ENCODE data around the gene PIK3C2G. TPM values are rescaled to one million over a fixed set of nuclear protein-coding genes. Genes with fewer than 3 reads are reported as not detected.

PIK3C2G gene
- total RNA-seq, 1 donor from 2014 or later = not detected

DNA sequence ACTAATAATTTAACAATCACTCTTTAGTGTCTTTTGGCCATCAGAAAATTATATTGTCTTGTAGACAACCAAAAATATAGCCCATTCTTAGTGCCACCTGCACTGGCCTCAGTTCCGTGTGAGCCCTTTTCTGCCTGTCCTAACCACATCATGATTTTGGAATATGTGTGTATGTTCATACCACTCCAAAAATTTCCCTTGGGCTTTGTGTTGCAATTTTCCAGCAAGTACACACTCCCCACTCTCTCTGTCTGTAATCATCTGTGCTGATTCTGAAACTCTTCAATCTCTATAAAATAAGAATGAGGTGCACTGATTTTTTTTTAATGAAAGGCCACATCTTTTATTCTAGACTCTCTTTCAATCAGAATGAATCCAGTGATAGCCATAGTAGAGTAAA, 196.0 kb downstream of the PIK3C2G start:
- Mint-ChIP-seq H3K4me1 (peaks cover 16% of the 10 kb centered on the region), H3K4me3 (no peak overlapping the region), H3K27ac (no peak overlapping the region), H3K27me3 (ENCODE audit: insufficient read depth, low read depth) (no peaks in the 10 kb centered on the region), H3K9me3 (peaks cover 7% of the 10 kb centered on the region), H3K36me3 (peaks cover 2% of the 10 kb centered on the region)
- peaks cover 27% of the 10 kb centered on the region for H3K4me1 ChIP-seq
- H3K9ac ChIP-seq = no peak overlapping the region
- H3K9me3 ChIP-seq (ENCODE audit: low read depth) = no peaks in the 10 kb centered on the region
- DNase-seq (ENCODE audit: low spot score) = no peak
- H2AFZ ChIP-seq (replicated peaks) = no peak overlapping the region
- H3K4me2 ChIP-seq = no peak overlapping the region
- H3K79me2 ChIP-seq (ENCODE audit: low read depth) = no peaks in the 10 kb centered on the region
- H3F3A ChIP-seq (ENCODE audit: low read depth) = peaks cover 29% of the 10 kb centered on the region
- no peaks in the 10 kb centered on the region for H3K27me3 ChIP-seq
- TF ChIP-seq EZH2phosphoT487 (IDR thresholded peaks at IDR 0.05) (no peak), EZH2 (IDR thresholded peaks at IDR 0.05) (no peak)
- TF ChIP-seq, protein P1, sequence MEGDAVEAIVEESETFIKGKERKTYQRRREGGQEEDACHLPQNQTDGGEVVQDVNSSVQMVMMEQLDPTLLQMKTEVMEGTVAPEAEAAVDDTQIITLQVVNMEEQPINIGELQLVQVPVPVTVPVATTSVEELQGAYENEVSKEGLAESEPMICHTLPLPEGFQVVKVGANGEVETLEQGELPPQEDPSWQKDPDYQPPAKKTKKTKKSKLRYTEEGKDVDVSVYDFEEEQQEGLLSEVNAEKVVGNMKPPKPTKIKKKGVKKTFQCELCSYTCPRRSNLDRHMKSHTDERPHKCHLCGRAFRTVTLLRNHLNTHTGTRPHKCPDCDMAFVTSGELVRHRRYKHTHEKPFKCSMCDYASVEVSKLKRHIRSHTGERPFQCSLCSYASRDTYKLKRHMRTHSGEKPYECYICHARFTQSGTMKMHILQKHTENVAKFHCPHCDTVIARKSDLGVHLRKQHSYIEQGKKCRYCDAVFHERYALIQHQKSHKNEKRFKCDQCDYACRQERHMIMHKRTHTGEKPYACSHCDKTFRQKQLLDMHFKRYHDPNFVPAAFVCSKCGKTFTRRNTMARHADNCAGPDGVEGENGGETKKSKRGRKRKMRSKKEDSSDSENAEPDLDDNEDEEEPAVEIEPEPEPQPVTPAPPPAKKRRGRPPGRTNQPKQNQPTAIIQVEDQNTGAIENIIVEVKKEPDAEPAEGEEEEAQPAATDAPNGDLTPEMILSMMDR (IDR thresholded peaks at IDR 0.05) = no peak
- no peak overlapping the region for H3K4me3 ChIP-seq
- H4K20me1 ChIP-seq (ENCODE audit: low read depth) = no peaks in the 10 kb centered on the region
- H3K27ac ChIP-seq = no peak overlapping the region
- no peaks in the 10 kb centered on the region for H3K36me3 ChIP-seq

DNA sequence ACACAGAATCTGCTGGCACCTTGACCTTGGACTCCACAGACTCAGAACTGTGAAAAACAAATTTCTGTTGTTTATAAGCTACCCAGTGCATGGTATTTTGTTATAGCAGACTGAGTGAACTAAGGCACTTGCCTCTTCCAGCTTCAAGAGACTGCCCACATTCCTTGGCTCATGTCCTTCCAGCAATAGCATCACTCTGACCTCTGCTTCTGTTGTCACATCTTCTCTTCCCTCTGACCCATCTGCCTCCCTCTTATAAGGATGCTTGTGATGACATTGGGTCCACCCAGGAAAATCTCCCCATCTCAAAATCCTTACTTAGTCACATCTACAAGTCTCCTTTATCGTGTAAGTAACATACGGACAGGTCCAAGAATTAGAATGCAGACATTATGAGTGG, 200.4 kb downstream of the PIK3C2G start:
- H3K4me1 Mint-ChIP-seq = peaks cover 6% of the 10 kb centered on the region
- H3F3A ChIP-seq (ENCODE audit: low read depth) = no peaks in the 10 kb centered on the region
- H3K9ac ChIP-seq = no peak overlapping the region
- H3K27me3 Mint-ChIP-seq (ENCODE audit: insufficient read depth, low read depth) = no peaks in the 10 kb centered on the region
- no peaks in the 10 kb centered on the region for H3K36me3 ChIP-seq
- no peaks in the 10 kb centered on the region for H4K20me1 ChIP-seq (ENCODE audit: low read depth)
- no peaks in the 10 kb centered on the region for H3K79me2 ChIP-seq (ENCODE audit: low read depth)
- H3K4me1 ChIP-seq = no peaks in the 10 kb centered on the region
- no peak overlapping the region for H3K4me3 ChIP-seq
- DNase-seq (ENCODE audit: low spot score) = no peak
- H3K36me3 Mint-ChIP-seq = no peaks in the 10 kb centered on the region
- TF ChIP-seq EZH2phosphoT487 (IDR thresholded peaks at IDR 0.05) (no peak), EZH2 (IDR thresholded peaks at IDR 0.05) (no peak)
- TF ChIP-seq, protein P1 (IDR thresholded peaks at IDR 0.05) = no peak
- H3K9me3 Mint-ChIP-seq = no peaks in the 10 kb centered on the region
- H3K9me3 ChIP-seq (ENCODE audit: low read depth) = no peaks in the 10 kb centered on the region
- no peak overlapping the region for H2AFZ ChIP-seq (replicated peaks)
- H3K27ac ChIP-seq = no peak overlapping the region
- H3K27me3 ChIP-seq = no peaks in the 10 kb centered on the region
- H3K27ac Mint-ChIP-seq = no peak overlapping the region
- H3K4me3 Mint-ChIP-seq = no peak overlapping the region
- no peak overlapping the region for H3K4me2 ChIP-seq

DNA sequence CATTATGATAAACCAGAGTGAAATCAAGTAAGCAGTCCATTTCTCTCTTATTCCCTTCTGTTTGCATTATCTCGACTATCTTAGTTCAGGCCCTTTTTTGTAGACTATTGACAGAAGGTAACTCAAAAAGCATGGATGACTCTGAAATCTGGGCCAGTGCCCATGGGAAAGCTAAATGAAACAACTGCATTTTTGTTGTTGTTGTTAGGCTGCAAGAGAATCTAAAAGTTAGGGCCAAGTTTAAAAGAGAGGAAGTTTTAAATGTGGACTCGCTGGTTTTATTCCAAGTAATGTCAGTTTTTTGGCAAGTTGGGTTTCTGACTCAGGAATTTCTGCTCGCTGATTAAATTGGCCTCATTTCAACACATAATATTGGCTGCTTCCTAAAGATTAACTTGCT, 201.1 kb downstream of the PIK3C2G start:
- Histone ChIP-seq H3K27ac (no peak overlapping the region), H3K9me3 (ENCODE audit: low read depth) (no peaks in the 10 kb centered on the region), H3K27me3 (no peaks in the 10 kb centered on the region), H3K4me3 (no peak overlapping the region), H3K36me3 (no peaks in the 10 kb centered on the region), H4K20me1 (ENCODE audit: low read depth) (no peaks in the 10 kb centered on the region), H3K9ac (no peak overlapping the region), H3K79me2 (ENCODE audit: low read depth) (no peaks in the 10 kb centered on the region), H2AFZ (replicated peaks) (no peak overlapping the region), H3K4me2 (no peak overlapping the region), H3F3A (ENCODE audit: low read depth) (no peaks in the 10 kb centered on the region), H3K4me1 (no peaks in the 10 kb centered on the region)
- Mint-ChIP-seq H3K4me3 (no peak overlapping the region), H3K9me3 (no peaks in the 10 kb centered on the region), H3K36me3 (no peaks in the 10 kb centered on the region), H3K27me3 (ENCODE audit: insufficient read depth, low read depth) (no peaks in the 10 kb centered on the region), H3K27ac (no peak overlapping the region), H3K4me1 (peaks cover 7% of the 10 kb centered on the region)
- no peak for DNase-seq (ENCODE audit: low spot score)
- TF ChIP-seq EZH2 (IDR thresholded peaks at IDR 0.05) (no peak), EZH2phosphoT487 (IDR thresholded peaks at IDR 0.05) (no peak)
- TF ChIP-seq, protein P1 (IDR thresholded peaks at IDR 0.05) = no peak
